ENCODE results near the gene CELA3A. TPM values are rescaled to one million over a fixed set of nuclear protein-coding genes. Genes with fewer than 3 reads are reported as not detected.
"Not testable (repeated sequence)": the region's sequence is repeated elsewhere in the genome, so short reads cannot be mapped to it uniquely, and the experiment has no call there.

The CELA3A gene
- total and polyA plus RNA-seq, 10 of the 15 experiments (the other 5 are each of a cell fraction or from before 2014, with no cell fraction given), result 7.6 TPM; not detected in 9

DNA sequence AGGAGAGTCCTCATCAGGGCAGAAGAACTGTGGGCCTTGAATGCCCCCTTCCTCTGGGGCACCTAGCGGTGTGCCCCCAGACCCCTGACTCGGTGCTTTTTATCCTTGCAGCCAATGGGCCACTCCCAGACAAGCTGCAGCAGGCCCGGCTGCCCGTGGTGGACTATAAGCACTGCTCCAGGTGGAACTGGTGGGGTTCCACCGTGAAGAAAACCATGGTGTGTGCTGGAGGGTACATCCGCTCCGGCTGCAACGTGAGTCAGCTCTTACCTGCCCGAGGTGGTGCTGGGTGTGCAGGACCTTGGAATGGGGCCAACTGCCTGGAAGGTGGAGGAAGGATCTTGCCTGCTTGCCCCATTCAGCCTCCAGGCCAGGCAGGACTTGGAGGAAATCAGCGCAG, 5.8 kb downstream of the CELA3A start:
- FAIRE-seq; intact Hi-C loops (cut with micrococcal nuclease; ENCODE audit: unreplicated experiment); H3K4me1 ChIP-seq (ENCODE audit: control insufficient read depth, insufficient read depth, low read length); H3K36me3 ChIP-seq (ENCODE audit: control insufficient read depth in 2 of 2, insufficient read depth in 2 of 2, low read length in 1 of 2); H3K27me3 ChIP-seq (replicated peaks in 1 of 2; ENCODE audit: control insufficient read depth in 2 of 2, insufficient read depth in 2 of 2, low read length in 1 of 2); RAD21 ChIA-PET (ENCODE audit: unreplicated experiment); H2AFZ ChIP-seq (ENCODE audit: control insufficient read depth, low read depth, low read length); BruUV-seq (replicated peaks); H3K27ac ChIP-seq (ENCODE audit: control insufficient read depth, insufficient read depth); H3K4me3 ChIP-seq; CTCF ChIA-PET; ATAC-seq; H3K9me3 ChIP-seq (replicated peaks; ENCODE audit: control insufficient read depth, insufficient read depth, low read length); H3K4me2 ChIP-seq (ENCODE audit: control insufficient read depth, insufficient read depth); SMC1A ChIA-PET (ENCODE audit: uncharacterized antibody, unreplicated experiment); H3K9ac ChIP-seq (ENCODE audit: control insufficient read depth, insufficient read depth, low read length); H3K79me2 ChIP-seq (ENCODE audit: control insufficient read depth, insufficient read depth, low read length); POLR2A ChIA-PET; DNase-seq (ENCODE audit: low read depth, low spot score); H4K20me1 ChIP-seq (ENCODE audit: control insufficient read depth, insufficient read depth): not testable (repeated sequence)
- in situ Hi-C loops (cut with MboI), result loop anchor here (10.0 kb wide), 1 partner anchor 408 kb away; no protein-coding TSS in a partner anchor
- 22% methylated on average over 9 of the region's 10 CpGs for WGBS (ENCODE audit: insufficient coverage, insufficient replicate concordance, low lambda C conversion rate, missing lambda C conversion rate)

DNA sequence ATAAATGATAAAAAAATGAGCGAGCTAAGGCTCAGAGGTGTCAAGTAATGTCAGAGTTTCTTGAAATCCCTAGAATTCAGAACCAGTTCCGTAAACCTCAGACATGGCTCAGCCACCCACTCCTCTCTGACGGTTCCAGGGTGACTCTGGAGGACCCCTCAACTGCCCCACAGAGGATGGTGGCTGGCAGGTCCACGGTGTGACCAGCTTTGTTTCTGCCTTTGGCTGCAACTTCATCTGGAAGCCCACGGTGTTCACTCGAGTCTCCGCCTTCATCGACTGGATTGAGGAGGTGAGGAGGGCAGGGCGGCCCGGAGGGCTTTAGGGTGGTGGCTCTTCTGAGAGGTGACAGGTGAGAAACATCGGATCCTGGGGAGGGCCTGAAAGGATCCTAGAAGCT, 8.1 kb downstream of the CELA3A start:
- H3K79me2 ChIP-seq (ENCODE audit: control insufficient read depth, insufficient read depth, low read length); H3K9ac ChIP-seq (ENCODE audit: control insufficient read depth, insufficient read depth, low read length); POLR2A ChIA-PET; DNase-seq (ENCODE audit: low read depth, low spot score); ATAC-seq; H3K27ac ChIP-seq (ENCODE audit: control insufficient read depth, insufficient read depth); H3K4me1 ChIP-seq (ENCODE audit: control insufficient read depth, insufficient read depth, low read length); H4K20me1 ChIP-seq (ENCODE audit: control insufficient read depth, insufficient read depth); H2AFZ ChIP-seq (ENCODE audit: control insufficient read depth, low read depth, low read length); RAD21 ChIA-PET (ENCODE audit: unreplicated experiment); H3K4me3 ChIP-seq; H3K27me3 ChIP-seq (replicated peaks in 1 of 2; ENCODE audit: control insufficient read depth in 2 of 2, insufficient read depth in 2 of 2, low read length in 1 of 2); BruUV-seq (replicated peaks); intact Hi-C loops (cut with micrococcal nuclease; ENCODE audit: unreplicated experiment); H3K9me3 ChIP-seq (replicated peaks; ENCODE audit: control insufficient read depth, insufficient read depth, low read length); FAIRE-seq; H3K4me2 ChIP-seq (ENCODE audit: control insufficient read depth, insufficient read depth); H3K36me3 ChIP-seq (ENCODE audit: control insufficient read depth in 2 of 2, insufficient read depth in 2 of 2, low read length in 1 of 2): not testable (repeated sequence)
- in situ Hi-C loops (cut with MboI), result loop anchor here (10.0 kb wide), 1 partner anchor 405 kb away; no protein-coding TSS in a partner anchor
- CTCF ChIA-PET, result interaction anchor here (0.9 kb wide), 1 partner anchor 11 kb away, joined by 3 read pairs; no protein-coding TSS in a partner anchor
- SMC1A ChIA-PET (ENCODE audit: uncharacterized antibody, unreplicated experiment), result interaction anchor here (0.7 kb wide), 1 partner anchor 15 kb away, joined by 3 read pairs; no protein-coding TSS in a partner anchor
- 67% methylated on average over 10 of the region's 11 CpGs for WGBS (ENCODE audit: insufficient coverage, insufficient replicate concordance, low lambda C conversion rate, missing lambda C conversion rate)

DNA sequence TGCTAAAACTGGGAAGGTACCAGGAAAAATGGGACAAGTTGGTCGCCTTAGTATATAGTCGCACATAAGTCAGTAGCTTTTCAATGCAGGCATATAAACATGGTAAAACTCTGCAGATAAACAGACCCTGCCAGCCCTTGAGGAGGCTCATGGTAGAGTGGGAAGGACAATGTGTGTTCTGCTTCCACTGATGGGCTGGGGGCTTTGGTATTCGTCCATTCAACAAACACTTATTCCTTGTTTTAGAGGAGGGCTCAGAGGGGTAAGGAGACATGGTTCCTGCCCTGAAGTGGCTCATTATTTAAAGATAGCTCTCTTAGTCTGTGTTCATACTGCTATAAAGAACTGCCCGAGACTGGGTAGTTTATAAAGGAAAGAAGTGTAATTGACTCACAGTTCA, 11.3 kb downstream of the CELA3A start:
- ATAC-seq; RAD21 ChIA-PET (ENCODE audit: unreplicated experiment); H4K20me1 ChIP-seq (ENCODE audit: control insufficient read depth, insufficient read depth); intact Hi-C loops (cut with micrococcal nuclease; ENCODE audit: unreplicated experiment); H3K36me3 ChIP-seq (ENCODE audit: control insufficient read depth in 2 of 2, insufficient read depth in 2 of 2, low read length in 1 of 2); POLR2A ChIA-PET; H3K9me3 ChIP-seq (replicated peaks; ENCODE audit: control insufficient read depth, insufficient read depth, low read length); H3K27ac ChIP-seq (ENCODE audit: control insufficient read depth, insufficient read depth); H3K27me3 ChIP-seq (replicated peaks in 1 of 2; ENCODE audit: control insufficient read depth in 2 of 2, insufficient read depth in 2 of 2, low read length in 1 of 2); H3K79me2 ChIP-seq (ENCODE audit: control insufficient read depth, insufficient read depth, low read length); CTCF ChIA-PET; H3K4me2 ChIP-seq (ENCODE audit: control insufficient read depth, insufficient read depth); H2AFZ ChIP-seq (ENCODE audit: control insufficient read depth, low read depth, low read length); H3K4me3 ChIP-seq; H3K4me1 ChIP-seq (ENCODE audit: control insufficient read depth, insufficient read depth, low read length); BruUV-seq (replicated peaks); SMC1A ChIA-PET (ENCODE audit: uncharacterized antibody, unreplicated experiment); DNase-seq (ENCODE audit: low read depth, low spot score); in situ Hi-C loops (cut with MboI); H3K9ac ChIP-seq (ENCODE audit: control insufficient read depth, insufficient read depth, low read length); FAIRE-seq: not testable (repeated sequence)
- WGBS (ENCODE audit: insufficient coverage, insufficient replicate concordance, low lambda C conversion rate, missing lambda C conversion rate), result 41% methylated on average over 4 of the region's 4 CpGs

DNA sequence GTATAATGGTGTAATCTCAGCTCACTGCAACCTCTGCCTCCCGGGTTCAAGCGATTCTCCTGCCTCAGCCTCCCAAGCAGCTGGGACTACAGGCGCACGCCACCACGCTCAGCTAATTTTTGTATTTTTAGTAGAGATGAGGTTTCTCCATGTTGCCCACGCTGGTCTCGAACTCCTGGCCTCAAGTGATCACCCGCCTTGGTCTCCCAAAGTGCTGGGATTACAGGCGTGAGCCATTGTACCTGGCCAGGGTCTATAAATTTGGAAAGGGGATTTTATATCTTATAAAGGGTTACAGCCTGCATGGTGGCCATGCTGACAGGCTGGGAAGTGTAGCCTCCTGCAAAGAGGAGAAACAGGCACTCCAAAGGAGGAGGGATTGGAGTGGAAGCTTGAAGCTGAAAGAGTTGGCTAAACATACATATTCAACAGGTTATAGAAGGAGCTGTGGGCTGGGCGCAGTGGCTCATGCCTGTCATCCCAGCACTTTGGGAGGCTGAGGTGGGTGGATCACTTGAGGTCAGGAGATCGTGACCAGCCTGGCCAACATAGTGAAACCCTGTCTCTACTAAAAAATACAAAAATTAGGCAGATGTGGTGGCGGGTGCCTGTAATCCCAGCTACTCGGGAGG, 13.2 kb downstream of the CELA3A start:
- H3K4me3 ChIP-seq; RAD21 ChIA-PET (ENCODE audit: unreplicated experiment); H3K27ac ChIP-seq (ENCODE audit: control insufficient read depth, insufficient read depth); H3K36me3 ChIP-seq (ENCODE audit: control insufficient read depth in 2 of 2, insufficient read depth in 2 of 2, low read length in 1 of 2); DNase-seq (ENCODE audit: low read depth, low spot score); FAIRE-seq; H3K4me2 ChIP-seq (ENCODE audit: control insufficient read depth, insufficient read depth); CTCF ChIA-PET; in situ Hi-C loops (cut with MboI); H3K79me2 ChIP-seq (ENCODE audit: control insufficient read depth, insufficient read depth, low read length); H3K9ac ChIP-seq (ENCODE audit: control insufficient read depth, insufficient read depth, low read length); BruUV-seq (replicated peaks); H4K20me1 ChIP-seq (ENCODE audit: control insufficient read depth, insufficient read depth); H3K9me3 ChIP-seq (replicated peaks; ENCODE audit: control insufficient read depth, insufficient read depth, low read length); H3K27me3 ChIP-seq (replicated peaks in 1 of 2; ENCODE audit: control insufficient read depth in 2 of 2, insufficient read depth in 2 of 2, low read length in 1 of 2); H2AFZ ChIP-seq (ENCODE audit: control insufficient read depth, low read depth, low read length); ATAC-seq: not testable (repeated sequence)
- ChIA-PET POLR2A (interaction anchor here (0.6 kb wide), 1 partner anchor 67 kb away, joined by 7 read pairs; no protein-coding TSS in a partner anchor), SMC1A (ENCODE audit: uncharacterized antibody, unreplicated experiment) (interaction anchor here (1.2 kb wide), 1 partner anchor 54 kb away, joined by 3 read pairs; no protein-coding TSS in a partner anchor)
- WGBS (ENCODE audit: insufficient coverage, insufficient replicate concordance, low lambda C conversion rate, missing lambda C conversion rate), result 43% methylated on average over 13 of the region's 13 CpGs
- H3K4me1 ChIP-seq (ENCODE audit: control insufficient read depth, insufficient read depth, low read length), result peaks cover 12% of the 10 kb centered on the region
- intact Hi-C loops (cut with micrococcal nuclease; ENCODE audit: unreplicated experiment), result loop anchor here (1.0 kb wide), 1 partner anchor 11 kb away; no protein-coding TSS in a partner anchor

Measured in GM12878 (cell line).